ENCODE results near the gene GMDS.
"Not testable (repeated sequence)": the region's sequence is repeated elsewhere in the genome, so short reads cannot be mapped to it uniquely, and the experiment has no call there.

GMDS gene

DNA sequence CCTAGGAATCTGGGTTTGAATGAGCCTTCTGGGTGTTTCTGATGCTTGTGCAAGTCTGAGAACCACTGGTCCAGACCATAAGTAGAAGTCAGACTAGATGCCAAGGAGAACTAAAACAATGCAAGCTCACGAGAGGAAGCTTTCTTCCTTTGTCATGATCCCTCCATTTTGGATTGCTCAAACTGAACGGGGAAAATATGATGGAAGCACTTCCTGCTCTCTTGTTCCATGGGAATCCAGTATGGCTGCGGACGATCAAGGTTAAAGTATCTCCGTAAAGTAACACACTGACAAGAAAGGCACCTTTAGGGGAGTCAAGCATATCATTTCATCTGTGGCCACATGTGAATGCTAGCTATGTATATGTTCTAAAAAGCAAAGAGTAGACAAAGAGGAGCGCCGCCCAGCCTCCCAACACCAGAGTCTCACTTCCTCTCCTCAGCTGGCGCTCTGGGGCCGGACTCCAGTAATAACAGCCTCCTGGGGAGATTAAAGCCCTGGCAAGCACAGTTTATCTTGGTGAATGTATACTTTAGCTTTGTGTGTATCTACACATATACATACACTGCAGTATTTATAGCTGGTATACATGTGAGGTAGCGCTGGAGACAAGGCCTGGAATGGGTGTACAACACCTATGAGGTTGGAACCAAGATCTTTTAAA lies 547.6 kb downstream of the GMDS start:
- no peaks in the 10 kb centered on the region for H3K9me3 ChIP-seq (ENCODE audit: control insufficient read depth, insufficient read depth, low read length)
- WGBS (ENCODE audit: insufficient coverage, insufficient read length), result no CpG with 5 or more reads among the region's 10 CpGs
- no peak overlapping the region for H3K27ac ChIP-seq (ENCODE audit: low read length)
- H3K4me1 ChIP-seq (ENCODE audit: control insufficient read depth, insufficient read depth, low read length), result no peaks in the 10 kb centered on the region
- H3K36me3 ChIP-seq (ENCODE audit: control insufficient read depth, insufficient read depth, low read length), result no peaks in the 10 kb centered on the region
- no peak for DNase-seq (ENCODE audit: low read depth, low spot score)
- no peaks in the 10 kb centered on the region for H3K27me3 ChIP-seq (ENCODE audit: control insufficient read depth, insufficient read depth, low read length)
- H3K4me3 ChIP-seq (ENCODE audit: low read length), result no peak overlapping the region

DNA sequence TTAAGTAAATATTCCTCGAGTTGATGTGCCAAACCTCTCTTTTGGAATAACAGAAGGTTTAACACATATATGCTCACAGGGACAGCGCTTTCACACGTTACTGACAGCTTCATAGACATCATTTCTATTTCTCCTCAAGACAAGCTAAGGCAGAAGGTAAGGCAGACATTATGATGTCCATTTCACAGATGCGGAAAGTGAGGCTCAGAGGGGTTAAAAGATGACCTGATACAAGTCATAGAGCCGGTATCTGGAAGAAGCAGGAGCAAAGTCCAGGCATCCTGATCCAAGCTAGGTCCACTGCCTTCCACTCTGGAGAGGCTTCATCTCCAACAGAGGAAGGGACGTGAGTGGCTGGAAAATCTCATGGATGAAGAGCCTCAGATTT lies 548.9 kb downstream of the GMDS start:
- Histone ChIP-seq H3K4me1 (ENCODE audit: control insufficient read depth, insufficient read depth, low read length) (no peaks in the 10 kb centered on the region), H3K27ac (ENCODE audit: low read length) (no peak overlapping the region), H3K36me3 (ENCODE audit: control insufficient read depth, insufficient read depth, low read length) (no peaks in the 10 kb centered on the region), H3K27me3 (ENCODE audit: control insufficient read depth, insufficient read depth, low read length) (no peaks in the 10 kb centered on the region), H3K4me3 (ENCODE audit: low read length) (no peak overlapping the region), H3K9me3 (ENCODE audit: control insufficient read depth, insufficient read depth, low read length) (no peaks in the 10 kb centered on the region)
- no CpG with 5 or more reads among the region's 6 CpGs for WGBS (ENCODE audit: insufficient coverage, insufficient read length)
- DNase-seq (ENCODE audit: low read depth, low spot score), result no peak

DNA sequence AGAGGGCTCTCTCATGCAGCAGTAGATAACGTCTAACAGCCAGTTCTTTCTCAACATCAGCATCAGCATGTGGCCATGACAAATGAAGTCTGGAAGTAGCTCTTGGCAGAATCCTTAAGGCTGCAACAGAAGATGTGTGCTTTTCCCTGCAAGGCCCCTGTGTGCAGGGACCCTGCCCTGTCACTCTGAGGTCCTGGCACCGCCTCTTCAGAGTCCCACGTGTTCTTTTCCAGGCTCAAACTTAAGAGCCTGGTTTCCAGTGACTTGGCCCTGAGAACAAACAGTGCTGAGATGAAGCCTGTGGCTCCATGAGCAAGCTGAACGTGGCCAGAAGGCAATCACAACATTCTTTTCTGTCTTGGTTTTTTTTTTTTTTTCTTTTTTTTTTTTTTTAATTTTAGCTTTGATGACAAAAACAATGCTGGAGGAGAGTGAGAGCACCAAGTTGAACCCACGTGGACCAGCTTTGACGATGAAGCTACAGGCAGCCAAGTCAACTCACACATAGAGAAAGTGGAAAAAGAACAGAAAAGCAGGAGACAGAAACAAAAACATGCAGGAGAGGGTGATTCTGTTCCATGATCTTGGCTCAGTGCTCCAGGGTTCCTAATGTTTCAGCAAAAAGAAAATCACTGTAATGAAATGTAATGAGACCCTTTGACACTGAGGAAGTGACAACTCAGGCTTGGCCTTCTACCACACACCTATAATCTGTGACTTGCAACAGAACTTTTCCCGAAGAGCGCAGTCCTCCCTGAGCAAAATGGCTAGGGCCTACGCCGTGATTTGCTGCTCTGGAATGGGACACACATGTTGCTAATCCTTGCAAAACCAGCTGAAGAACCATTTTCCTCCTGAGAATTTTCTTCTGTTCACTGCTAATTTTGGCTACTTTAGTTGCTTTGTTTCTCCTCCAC lies 549.6 kb downstream of the GMDS start:
- no CpG with 5 or more reads among the region's 10 CpGs for WGBS (ENCODE audit: insufficient coverage, insufficient read length)
- no peaks in the 10 kb centered on the region for H3K9me3 ChIP-seq (ENCODE audit: control insufficient read depth, insufficient read depth, low read length)
- no peak for DNase-seq (ENCODE audit: low read depth, low spot score)

DNA sequence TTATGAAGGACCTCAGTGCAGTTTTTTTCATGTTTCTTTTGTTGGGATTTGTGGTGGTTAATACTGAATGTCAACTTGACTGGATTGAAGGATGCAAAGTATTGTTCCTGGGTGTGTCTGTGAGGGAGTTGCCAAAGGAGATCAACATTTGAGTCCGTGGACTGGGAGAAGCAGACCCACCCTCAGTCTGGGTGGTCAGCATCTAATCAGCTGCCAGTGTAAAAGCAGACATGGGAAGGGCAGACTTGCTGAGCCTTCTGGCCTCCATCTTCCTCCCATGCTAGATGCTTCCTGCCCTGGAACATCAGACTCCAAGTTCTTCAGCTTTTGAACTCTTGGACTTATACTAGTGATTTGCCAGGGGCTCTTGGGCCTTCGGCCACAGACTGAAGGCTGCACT lies 553.6 kb downstream of the GMDS start:
- WGBS (ENCODE audit: insufficient coverage, insufficient read length), result no CpG with 5 or more reads among the region's 2 CpGs
- not testable (repeated sequence) for H3K9me3 ChIP-seq (ENCODE audit: control insufficient read depth, insufficient read depth, low read length); H3K27ac ChIP-seq (ENCODE audit: low read length); H3K4me1 ChIP-seq (ENCODE audit: control insufficient read depth, insufficient read depth, low read length); DNase-seq (ENCODE audit: low read depth, low spot score); H3K27me3 ChIP-seq (ENCODE audit: control insufficient read depth, insufficient read depth, low read length); H3K36me3 ChIP-seq (ENCODE audit: control insufficient read depth, insufficient read depth, low read length); H3K4me3 ChIP-seq (ENCODE audit: low read length)

More for the DNA sequence above, 549.6 kb downstream of the GMDS start:
- Histone ChIP-seq H3K36me3 (ENCODE audit: control insufficient read depth, insufficient read depth, low read length) (no peaks in the 10 kb centered on the region), H3K4me3 (ENCODE audit: low read length) (no peak overlapping the region), H3K4me1 (ENCODE audit: control insufficient read depth, insufficient read depth, low read length) (no peaks in the 10 kb centered on the region), H3K27me3 (ENCODE audit: control insufficient read depth, insufficient read depth, low read length) (no peaks in the 10 kb centered on the region), H3K27ac (ENCODE audit: low read length) (no peak overlapping the region)

DNA sequence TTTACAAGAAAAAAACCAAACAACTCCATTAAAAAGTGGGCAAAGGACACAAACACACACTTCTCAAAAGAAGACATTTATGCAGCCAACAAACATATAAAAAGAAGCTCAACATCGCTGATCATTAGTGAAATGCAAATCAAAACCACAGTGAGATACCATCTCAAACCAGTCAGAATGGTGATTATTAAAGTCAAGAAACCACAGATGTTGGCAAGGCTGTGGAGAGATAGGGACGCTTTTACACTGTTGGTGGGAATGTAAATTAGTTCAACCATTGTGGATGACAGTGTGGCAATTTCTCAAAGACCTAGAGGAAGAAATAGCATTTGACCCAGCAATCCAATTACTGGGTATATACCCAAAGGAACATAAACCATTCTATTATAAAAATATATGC lies 554.7 kb downstream of the GMDS start:
- DNase-seq (ENCODE audit: low read depth, low spot score), result not testable (repeated sequence)

DNA sequence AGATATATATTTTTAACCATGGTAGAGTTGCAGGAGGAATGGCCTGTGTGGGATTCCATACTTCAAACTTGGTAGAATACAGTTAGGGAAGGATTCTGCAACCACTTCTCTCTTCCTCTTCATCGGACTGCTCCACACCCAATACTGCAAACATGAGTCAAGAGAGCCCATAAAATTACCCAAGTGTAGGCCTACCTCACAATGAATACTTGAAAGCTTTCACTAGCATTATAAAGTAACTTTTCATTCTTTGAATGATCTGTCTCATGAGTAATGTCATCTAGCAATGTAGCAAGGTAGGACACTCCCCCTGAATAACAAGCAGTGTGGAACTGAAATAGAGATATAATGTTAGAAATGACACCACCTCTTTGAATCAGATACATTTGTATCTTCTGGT lies 556.3 kb downstream of the GMDS start:
- peaks cover 2% of the 10 kb centered on the region; the same call in 1 of the 2 replicates for H3K4me1 ChIP-seq (ENCODE audit: control insufficient read depth, insufficient read depth, low read length)
- DNase-seq (ENCODE audit: low read depth, low spot score), result no peak
- H3K9me3 ChIP-seq (ENCODE audit: control insufficient read depth, insufficient read depth, low read length), result no peaks in the 10 kb centered on the region
- H3K27me3 ChIP-seq (ENCODE audit: control insufficient read depth, insufficient read depth, low read length), result no peaks in the 10 kb centered on the region
- WGBS (ENCODE audit: insufficient coverage, insufficient read length), result no CpG with 5 or more reads among the region's 1 CpG
- no peak overlapping the region for H3K27ac ChIP-seq (ENCODE audit: low read length)
- H3K4me3 ChIP-seq (ENCODE audit: low read length), result no peak overlapping the region
- H3K36me3 ChIP-seq (ENCODE audit: control insufficient read depth, insufficient read depth, low read length), result no peaks in the 10 kb centered on the region

More for the DNA sequence above, 554.7 kb downstream of the GMDS start:
- H3K4me3 ChIP-seq (ENCODE audit: low read length); H3K9me3 ChIP-seq (ENCODE audit: control insufficient read depth, insufficient read depth, low read length); H3K36me3 ChIP-seq (ENCODE audit: control insufficient read depth, insufficient read depth, low read length); H3K4me1 ChIP-seq (ENCODE audit: control insufficient read depth, insufficient read depth, low read length); H3K27ac ChIP-seq (ENCODE audit: low read length); H3K27me3 ChIP-seq (ENCODE audit: control insufficient read depth, insufficient read depth, low read length): not testable (repeated sequence)
- WGBS (ENCODE audit: insufficient coverage, insufficient read length), result no CpG with 5 or more reads among the region's 2 CpGs

DNA sequence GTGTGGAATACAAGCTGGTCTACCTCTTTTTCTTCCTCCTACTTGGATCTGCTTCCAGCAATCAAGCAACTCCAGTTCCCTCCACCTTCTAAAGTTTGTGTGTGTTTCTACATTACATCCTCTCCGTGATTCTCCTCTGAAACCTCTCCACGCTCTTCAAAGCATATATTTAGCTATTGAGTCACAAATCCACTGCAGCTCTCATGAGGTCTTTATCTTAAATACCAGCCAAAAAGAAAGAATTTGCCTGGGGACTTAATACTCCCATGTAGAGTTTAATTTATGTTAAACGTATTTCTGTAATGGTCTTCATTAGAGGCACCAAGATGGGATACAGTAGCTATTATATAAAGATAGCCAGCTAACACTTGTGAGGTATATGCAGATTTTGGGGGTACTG lies 557.0 kb downstream of the GMDS start:
- no CpG with 5 or more reads among the region's 3 CpGs for WGBS (ENCODE audit: insufficient coverage, insufficient read length)
- H3K9me3 ChIP-seq (ENCODE audit: control insufficient read depth, insufficient read depth, low read length), result no peaks in the 10 kb centered on the region

DNA sequence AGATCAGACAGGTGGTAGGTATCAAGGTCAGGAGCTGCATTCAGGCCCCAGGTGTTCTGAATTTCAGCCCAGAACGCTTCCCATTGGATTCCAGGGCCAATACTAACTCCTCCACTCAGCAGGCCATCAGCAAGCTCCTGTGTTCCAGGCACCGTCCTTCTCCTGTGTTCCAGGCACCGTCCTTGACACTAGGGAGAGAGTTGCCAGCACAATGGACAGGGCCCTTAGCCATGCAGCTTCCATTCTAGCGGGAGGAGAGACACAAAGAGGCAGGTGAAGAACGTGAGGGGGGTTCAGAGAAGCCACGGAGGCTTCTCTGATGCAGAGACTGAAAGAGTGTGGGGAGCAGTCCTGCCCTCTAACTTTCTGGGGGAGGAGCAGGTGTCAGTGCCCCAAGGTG lies 558.0 kb downstream of the GMDS start:
- no peak overlapping the region for H3K4me3 ChIP-seq (ENCODE audit: low read length)
- H3K4me1 ChIP-seq (ENCODE audit: control insufficient read depth, insufficient read depth, low read length), result peaks cover 2% of the 10 kb centered on the region; the same call in 1 of the 2 replicates
- no peaks in the 10 kb centered on the region for H3K27me3 ChIP-seq (ENCODE audit: control insufficient read depth, insufficient read depth, low read length)
- DNase-seq (ENCODE audit: low read depth, low spot score), result no peak
- no peak overlapping the region for H3K27ac ChIP-seq (ENCODE audit: low read length)
- H3K9me3 ChIP-seq (ENCODE audit: control insufficient read depth, insufficient read depth, low read length), result no peaks in the 10 kb centered on the region
- H3K36me3 ChIP-seq (ENCODE audit: control insufficient read depth, insufficient read depth, low read length), result no peaks in the 10 kb centered on the region
- WGBS (ENCODE audit: insufficient coverage, insufficient read length), result no CpG with 5 or more reads among the region's 6 CpGs

More for the DNA sequence above, 557.0 kb downstream of the GMDS start:
- Histone ChIP-seq H3K4me1 (ENCODE audit: control insufficient read depth, insufficient read depth, low read length) (peaks cover 2% of the 10 kb centered on the region; the same call in 1 of the 2 replicates), H3K27ac (ENCODE audit: low read length) (no peak overlapping the region), H3K36me3 (ENCODE audit: control insufficient read depth, insufficient read depth, low read length) (no peaks in the 10 kb centered on the region), H3K27me3 (ENCODE audit: control insufficient read depth, insufficient read depth, low read length) (no peaks in the 10 kb centered on the region), H3K4me3 (ENCODE audit: low read length) (no peak overlapping the region)
- DNase-seq (ENCODE audit: low read depth, low spot score), result no peak

DNA sequence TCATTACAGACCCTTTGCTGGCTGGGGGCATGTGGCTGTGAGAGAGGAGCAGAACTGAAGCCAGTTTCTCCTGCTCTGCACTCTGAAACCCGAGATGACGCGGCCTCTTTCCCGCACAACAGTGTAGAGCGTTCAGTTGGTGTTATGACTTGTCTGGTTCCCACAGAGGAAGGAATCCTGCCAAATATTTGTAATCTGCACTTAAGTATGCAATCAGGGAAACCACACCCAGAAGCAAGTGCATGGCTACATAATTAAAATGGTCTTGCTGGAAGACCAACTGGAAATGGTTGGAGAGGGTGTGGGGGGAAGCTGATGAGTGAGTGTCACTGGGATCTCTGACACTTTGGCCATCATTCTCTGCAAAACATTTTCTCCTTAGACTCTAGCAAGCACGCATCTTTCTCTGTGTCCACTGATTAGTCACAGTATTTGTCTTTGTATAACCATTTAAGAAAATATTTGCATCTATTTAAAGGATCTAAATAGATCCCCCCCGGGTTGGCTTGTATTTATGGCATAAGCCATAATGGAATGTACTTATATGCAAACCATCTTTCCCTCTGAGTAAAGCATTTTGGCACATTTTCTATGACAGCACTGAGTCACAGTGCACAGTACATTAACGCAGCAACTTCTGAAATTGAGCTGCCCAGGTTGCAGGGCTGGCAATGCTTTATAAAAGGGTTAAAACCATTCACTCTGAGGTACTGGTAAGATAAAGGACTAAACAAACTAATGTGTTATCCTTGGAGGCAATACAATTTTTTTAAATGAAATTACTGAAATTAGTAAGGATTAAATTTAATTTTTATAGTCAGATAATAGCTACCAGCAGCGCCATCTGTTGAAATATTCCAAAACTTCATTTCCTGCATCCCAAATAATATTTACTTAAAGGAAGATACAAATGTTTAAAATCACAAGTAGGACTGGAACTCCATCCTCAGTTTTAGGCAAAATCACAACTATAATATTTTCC lies 559.0 kb downstream of the GMDS start:
- Histone ChIP-seq H3K27me3 (ENCODE audit: control insufficient read depth, insufficient read depth, low read length) (no peaks in the 10 kb centered on the region), H3K9me3 (ENCODE audit: control insufficient read depth, insufficient read depth, low read length) (no peaks in the 10 kb centered on the region), H3K4me1 (ENCODE audit: control insufficient read depth, insufficient read depth, low read length) (peaks cover 2% of the 10 kb centered on the region; the same call in 1 of the 2 replicates), H3K4me3 (ENCODE audit: low read length) (no peak overlapping the region), H3K36me3 (ENCODE audit: control insufficient read depth, insufficient read depth, low read length) (no peaks in the 10 kb centered on the region), H3K27ac (ENCODE audit: low read length) (no peak overlapping the region)
- WGBS (ENCODE audit: insufficient coverage, insufficient read length), result no CpG with 5 or more reads among the region's 9 CpGs
- DNase-seq (ENCODE audit: low read depth, low spot score), result no peak

DNA sequence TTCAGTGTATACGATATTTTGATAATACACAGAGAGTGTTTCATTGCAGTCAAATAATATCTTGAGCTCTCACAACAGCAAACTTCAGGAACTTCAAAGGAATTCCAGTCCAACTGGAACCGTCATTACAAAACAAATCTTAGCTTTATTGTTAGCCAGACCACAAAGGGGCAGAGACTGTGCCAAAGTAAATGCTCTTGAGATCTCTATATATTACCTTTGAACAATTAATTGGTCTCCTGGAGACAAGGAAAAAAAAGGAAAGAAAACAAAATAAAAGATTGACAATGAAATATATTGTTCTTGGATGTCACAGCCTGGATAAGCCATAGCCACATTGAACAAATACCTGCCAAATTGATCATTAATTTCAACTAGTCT lies 565.7 kb downstream of the GMDS start:
- WGBS (ENCODE audit: insufficient coverage, insufficient read length), result no CpG with 5 or more reads among the region's 2 CpGs

More for the DNA sequence above, 565.7 kb downstream of the GMDS start:
- no peak overlapping the region for H3K27ac ChIP-seq (ENCODE audit: low read length)
- H3K4me1 ChIP-seq (ENCODE audit: control insufficient read depth, insufficient read depth, low read length), result no peaks in the 10 kb centered on the region
- H3K4me3 ChIP-seq (ENCODE audit: low read length), result no peak overlapping the region
- no peaks in the 10 kb centered on the region for H3K27me3 ChIP-seq (ENCODE audit: control insufficient read depth, insufficient read depth, low read length)
- no peaks in the 10 kb centered on the region for H3K9me3 ChIP-seq (ENCODE audit: control insufficient read depth, insufficient read depth, low read length)
- no peak for DNase-seq (ENCODE audit: low read depth, low spot score)
- H3K36me3 ChIP-seq (ENCODE audit: control insufficient read depth, insufficient read depth, low read length), result no peaks in the 10 kb centered on the region
